Measurements from ENCODE around the gene CSNK2A1. TPM values are rescaled to one million over a fixed set of nuclear protein-coding genes. Genes with fewer than 3 reads are reported as not detected.

CSNK2A1 gene
- total and polyA plus RNA-seq, 4 donors: 17.0 to 60.3 (median 39.7) TPM

DNA sequence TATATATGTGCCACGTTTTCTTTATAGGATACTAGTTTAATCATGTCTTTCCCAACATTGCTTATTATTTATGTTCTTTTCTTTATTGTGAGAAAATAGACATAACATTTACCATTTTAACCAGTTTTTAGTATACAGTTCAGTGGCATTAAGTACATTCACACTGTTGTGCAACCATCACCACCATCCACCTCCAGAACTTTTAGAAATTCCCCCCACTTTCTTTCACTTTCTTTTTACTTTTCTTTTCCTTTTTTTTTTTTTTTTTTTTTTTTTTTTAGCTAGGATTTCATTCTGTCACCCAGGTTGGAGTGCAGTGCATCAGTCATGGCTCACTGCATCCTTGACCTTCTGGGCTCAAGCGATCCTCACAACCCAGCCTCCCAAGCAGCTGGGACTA, 117.0 kb downstream of the CSNK2A1 start:
- H3K27ac ChIP-seq (ENCODE audit: low read depth in 1 of 2, low read length in 2 of 2): no peak overlapping the region
- H3K27me3 ChIP-seq (ENCODE audit: control insufficient read depth in 4 of 4, insufficient read depth in 4 of 4, low read length in 3 of 4): no peaks in the 10 kb centered on the region
- 98% methylated on average over 2 of the region's 2 CpGs for WGBS
- H3K36me3 ChIP-seq (ENCODE audit: control insufficient read depth in 4 of 4, insufficient read depth in 3 of 4, low read depth in 1 of 4, low read length in 3 of 4): peaks cover 8 to 55% (median 30%) of the 10 kb centered on the region in 4 donors
- no peak overlapping the region for H3K9ac ChIP-seq (ENCODE audit: low read depth in 1 of 2, low read length in 2 of 2)
- TF ChIP-seq YY1 (IDR thresholded peaks at IDR 0.05): no peak
- no peak for TF ChIP-seq HNF4G (IDR thresholded peaks at IDR 0.05)
- TF ChIP-seq, protein P1, sequence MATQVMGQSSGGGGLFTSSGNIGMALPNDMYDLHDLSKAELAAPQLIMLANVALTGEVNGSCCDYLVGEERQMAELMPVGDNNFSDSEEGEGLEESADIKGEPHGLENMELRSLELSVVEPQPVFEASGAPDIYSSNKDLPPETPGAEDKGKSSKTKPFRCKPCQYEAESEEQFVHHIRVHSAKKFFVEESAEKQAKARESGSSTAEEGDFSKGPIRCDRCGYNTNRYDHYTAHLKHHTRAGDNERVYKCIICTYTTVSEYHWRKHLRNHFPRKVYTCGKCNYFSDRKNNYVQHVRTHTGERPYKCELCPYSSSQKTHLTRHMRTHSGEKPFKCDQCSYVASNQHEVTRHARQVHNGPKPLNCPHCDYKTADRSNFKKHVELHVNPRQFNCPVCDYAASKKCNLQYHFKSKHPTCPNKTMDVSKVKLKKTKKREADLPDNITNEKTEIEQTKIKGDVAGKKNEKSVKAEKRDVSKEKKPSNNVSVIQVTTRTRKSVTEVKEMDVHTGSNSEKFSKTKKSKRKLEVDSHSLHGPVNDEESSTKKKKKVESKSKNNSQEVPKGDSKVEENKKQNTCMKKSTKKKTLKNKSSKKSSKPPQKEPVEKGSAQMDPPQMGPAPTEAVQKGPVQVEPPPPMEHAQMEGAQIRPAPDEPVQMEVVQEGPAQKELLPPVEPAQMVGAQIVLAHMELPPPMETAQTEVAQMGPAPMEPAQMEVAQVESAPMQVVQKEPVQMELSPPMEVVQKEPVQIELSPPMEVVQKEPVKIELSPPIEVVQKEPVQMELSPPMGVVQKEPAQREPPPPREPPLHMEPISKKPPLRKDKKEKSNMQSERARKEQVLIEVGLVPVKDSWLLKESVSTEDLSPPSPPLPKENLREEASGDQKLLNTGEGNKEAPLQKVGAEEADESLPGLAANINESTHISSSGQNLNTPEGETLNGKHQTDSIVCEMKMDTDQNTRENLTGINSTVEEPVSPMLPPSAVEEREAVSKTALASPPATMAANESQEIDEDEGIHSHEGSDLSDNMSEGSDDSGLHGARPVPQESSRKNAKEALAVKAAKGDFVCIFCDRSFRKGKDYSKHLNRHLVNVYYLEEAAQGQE (IDR thresholded peaks at IDR 0.05): no peak
- no peak overlapping the region for H3K4me3 ChIP-seq (ENCODE audit: low read depth in 1 of 3, low read length in 3 of 3)
- peaks cover 6 to 30% (median 20%) of the 10 kb centered on the region in 4 donors for H3K4me1 ChIP-seq (ENCODE audit: control insufficient read depth in 4 of 4, insufficient read depth in 4 of 4, low read length in 3 of 4)
- no peak for DNase-seq (ENCODE audit: low spot score)
- no peaks in the 10 kb centered on the region for H3K9me3 ChIP-seq (ENCODE audit: control insufficient read depth in 4 of 4, low read length in 3 of 4)

Small RNAs within 50 kb of the gene (small RNA-seq; reads per million reads assigned to genes)
- gene RF00019: not detected

Other genes starting within 250 kb of the CSNK2A1 start
- 10 to 100 TPM in 1 of 2 donors, 1 to 10 TPM in 1; 6.2 to 22.1 TPM for gene ZCCHC3, start 246.2 kb downstream of the CSNK2A1 start, total RNA-seq
- 1 to 10 TPM; 2.4 to 5.0 TPM for gene ZCCHC3, start 246.2 kb downstream of the CSNK2A1 start, polyA plus RNA-seq
- gene SOX12, start 218.2 kb downstream of the CSNK2A1 start, total RNA-seq: 1 to 10 TPM in 1 of 2 donors, under 1 TPM in 1; 0.67 to 4.2 TPM
- gene SOX12, start 218.2 kb downstream of the CSNK2A1 start, polyA plus RNA-seq: 1 to 10 TPM; 1.3 to 2.0 TPM
- 10 to 100 TPM in 1 of 2 donors, 1 to 10 TPM in 1; 1.9 to 12.0 TPM for gene NRSN2, start 196.7 kb downstream of the CSNK2A1 start, total RNA-seq
- 1 to 10 TPM; 3.5 to 6.0 TPM for gene NRSN2, start 196.7 kb downstream of the CSNK2A1 start, polyA plus RNA-seq
- 10 to 100 TPM in 1 of 2 donors, 1 to 10 TPM in 1; 4.8 to 36.3 TPM for gene TRIB3, start 163.0 kb downstream of the CSNK2A1 start, total RNA-seq
- 10 to 100 TPM; 41.2 to 63.1 TPM for gene TRIB3, start 163.0 kb downstream of the CSNK2A1 start, polyA plus RNA-seq
- 10 to 100 TPM; 18.0 to 48.3 TPM for gene RBCK1, start 135.5 kb downstream of the CSNK2A1 start, total RNA-seq
- gene RBCK1, start 135.5 kb downstream of the CSNK2A1 start, polyA plus RNA-seq: 10 to 100 TPM; 61.3 to 62.6 TPM
- 10 to 100 TPM; 14.4 to 18.9 TPM for gene TBC1D20, start 81.3 kb downstream of the CSNK2A1 start, total RNA-seq
- gene TBC1D20, start 81.3 kb downstream of the CSNK2A1 start, polyA plus RNA-seq: 1 to 10 TPM; 8.7 to 9.4 TPM
- gene TCF15, start 66.5 kb upstream of the CSNK2A1 start, total RNA-seq: not detected
- gene TCF15, start 66.5 kb upstream of the CSNK2A1 start, polyA plus RNA-seq: not detected
- 10 to 100 TPM; 22.8 to 26.8 TPM for gene SRXN1, start 109.4 kb upstream of the CSNK2A1 start, total RNA-seq
- gene SRXN1, start 109.4 kb upstream of the CSNK2A1 start, polyA plus RNA-seq: 10 to 100 TPM; 14.3 to 60.2 TPM
- gene SCRT2, start 132.0 kb upstream of the CSNK2A1 start, total RNA-seq: not detected
- gene SCRT2, start 132.0 kb upstream of the CSNK2A1 start, polyA plus RNA-seq: not detected
- gene SLC52A3, start 224.7 kb upstream of the CSNK2A1 start, total RNA-seq: under 1 TPM in 1 of 2 donors, not detected in 1; 0.08 TPM
- gene SLC52A3, start 224.7 kb upstream of the CSNK2A1 start, polyA plus RNA-seq: under 1 TPM; 0.06 TPM